Endothelial cell of umbilical vein (primary cell): ENCODE data around the gene DNAJC6. TPM values are rescaled to one million over a fixed set of nuclear protein-coding genes. Genes with fewer than 3 reads are reported as not detected.

Experiments
- BruUV-seq: library from RNA; stranded (reverse); fragments of 400-500 nt; replicated peaks from 2 replicates; lab custom pipeline; 2021; lab: Mats Ljungman, UMichigan
- CTCF ChIA-PET: fragments of 300-600, 350-600 bp; sonication (Branson Sonifier 250); formaldehyde crosslinking; loops from one replicate; lab custom pipeline; 2021; ENCODE audit warnings: antibody characterized with exemption, inconsistent platforms; lab: Charles Lee
- POLR2A ChIA-PET: fragments of 300-600, 350-600 bp; sonication (Branson Sonifier 250); formaldehyde crosslinking; loops from one replicate; lab custom pipeline; 2021; ENCODE audit warnings: antibody characterized with exemption, inconsistent platforms; lab: Charles Lee
- DNase-seq: peaks from one replicate; pipeline ENCODE4 v3.0.0-alpha.2; 2011; ENCODE audit warnings: low read depth, low spot score
- FAIRE-seq: peaks from 2 replicates; lab custom pipeline; 2011; peaks lifted over from hg19 to GRCh38; lab: Jason Lieb, UNC
- H2AFZ ChIP-seq: 2 replicates; pipeline ENCODE4 v1.6.0; 2012; ENCODE audit warnings: low read depth, low read length, control low read depth, inconsistent platforms
- H3K27ac ChIP-seq: 2 replicates; pipeline ENCODE4 v1.5.1; 2011; ENCODE audit warnings: low read depth, mild to moderate bottlenecking, control low read depth, low read length, moderate library complexity; ENCODE audit not compliant: insufficient read depth
- H3K27me3 ChIP-seq, 2 experiments: 2 replicates each; pipeline versions ENCODE4 v1.6.0 to v1.6.1; 2011; ENCODE audit warnings: low read length in 2 of 2, mixed read lengths in 1 of 2; ENCODE audit not compliant: control insufficient read depth in 2 of 2, insufficient read depth in 2 of 2
- H3K36me3 ChIP-seq, 2 experiments: 2 replicates in 1 of 2; 3 replicates in 1 of 2; pipeline ENCODE4 v1.5.1; 2011; ENCODE audit warnings: low read length in 2 of 2, mild to moderate bottlenecking in 1 of 2, moderate library complexity in 1 of 2; ENCODE audit not compliant: control insufficient read depth in 2 of 2, insufficient read depth in 2 of 2; ENCODE audit errors: extremely low read depth in 1 of 2
- H3K4me1 ChIP-seq: 3 replicates; pipeline ENCODE4 v1.5.1; 2011; ENCODE audit warnings: mild to moderate bottlenecking, low read length; ENCODE audit not compliant: control insufficient read depth, insufficient read depth; ENCODE audit errors: extremely low read depth
- H3K4me2 ChIP-seq: 2 replicates; pipeline ENCODE4 v1.6.1; 2011; ENCODE audit warnings: low read length, control low read depth, mixed read lengths; ENCODE audit not compliant: insufficient read depth
- H3K4me3 ChIP-seq, 3 experiments: fragments of 200-600 bp in 1 of 3; sonication (generic), shearing (Covaris generic) in 1 of 3; replicated peaks in 1 of 3; 2 replicates each; pipeline ENCODE4 v1.5.1; 2011 to 2016; ENCODE audit warnings: control low read depth in 3 of 3, low read length in 3 of 3, mild to moderate bottlenecking in 2 of 3, inconsistent platforms in 1 of 3, low read depth in 1 of 3, moderate library complexity in 1 of 3; ENCODE audit not compliant: insufficient read depth in 1 of 3
- H3K79me2 ChIP-seq: 2 replicates; pipeline ENCODE4 v1.6.0; 2012; ENCODE audit warnings: low read length, inconsistent platforms; ENCODE audit not compliant: control insufficient read depth, insufficient read depth
- H3K9ac ChIP-seq: replicated peaks from 2 replicates; pipeline ENCODE3; 2011; ENCODE audit warnings: low read length, control low read depth; ENCODE audit not compliant: insufficient read depth; ENCODE audit errors: extremely low read depth
- H3K9me1 ChIP-seq: replicated peaks from 3 replicates; pipeline ENCODE4 v1.6.0; 2011; ENCODE audit warnings: mild to moderate bottlenecking, low read length; ENCODE audit not compliant: control insufficient read depth, insufficient read depth; ENCODE audit errors: extremely low read depth
- H3K9me3 ChIP-seq: replicated peaks from 2 replicates; pipeline ENCODE4 v1.5.1; 2012; ENCODE audit warnings: low read length, inconsistent platforms; ENCODE audit not compliant: control insufficient read depth, insufficient read depth
- H4K20me1 ChIP-seq: replicated peaks from 2 replicates; pipeline ENCODE3; 2011; ENCODE audit warnings: mild to moderate bottlenecking, low read length; ENCODE audit not compliant: control insufficient read depth, insufficient read depth; ENCODE audit errors: extremely low read depth
- CTCF ChIP-seq, 2 donors: IDR thresholded peaks; 1 replicate in 1 of 2; 2 replicates in 1 of 2; pipeline ENCODE4 v1.5.1; 2011; ENCODE audit warnings: low read length in 2 of 2, mild to moderate bottlenecking in 2 of 2, moderate library complexity in 2 of 2, control low read depth in 1 of 2, inconsistent platforms in 1 of 2, low read depth in 1 of 2; ENCODE audit not compliant: insufficient read depth in 1 of 2; ENCODE audit errors: extremely low read depth in 1 of 2
- EZH2 ChIP-seq: IDR thresholded peaks from 2 replicates; pipeline ENCODE4 v1.6.1; 2012; ENCODE audit warnings: borderline replicate concordance, low read depth, mild to moderate bottlenecking, moderate library complexity, low read length, inconsistent platforms; ENCODE audit not compliant: severe bottlenecking
- FOS ChIP-seq: IDR thresholded peaks from 2 replicates; pipeline ENCODE4 v1.6.1; 2011; ENCODE audit warnings: mild to moderate bottlenecking, low read length, moderate library complexity, borderline replicate concordance; ENCODE audit not compliant: insufficient read depth
- GATA2 ChIP-seq: IDR thresholded peaks from 2 replicates; pipeline ENCODE4 v1.7.0; 2011; ENCODE audit warnings: low read depth, mild to moderate bottlenecking, moderate library complexity, mixed read lengths, low read length; ENCODE audit not compliant: insufficient read length, insufficient read depth
- JUN ChIP-seq: IDR thresholded peaks from 2 replicates; pipeline ENCODE4 v1.6.1; 2011; ENCODE audit warnings: borderline replicate concordance, low read depth; ENCODE audit not compliant: insufficient read length, insufficient read depth
- MAX ChIP-seq: IDR thresholded peaks from 2 replicates; pipeline ENCODE4 v1.6.1; 2011; ENCODE audit not compliant: insufficient read depth, insufficient read length
- MYC ChIP-seq: IDR thresholded peaks from one replicate; pipeline ENCODE4 v1.6.1; 2011; ENCODE audit warnings: mild to moderate bottlenecking, low read depth, low read length
- POLR2A ChIP-seq: IDR thresholded peaks from 2 replicates; pipeline ENCODE4 v1.6.1; 2012; ENCODE audit warnings: low read depth, mild to moderate bottlenecking, control low read depth, low read length
- POLR2AphosphoS5 ChIP-seq: IDR thresholded peaks from 2 replicates; pipeline ENCODE4 v1.6.1; 2012; ENCODE audit warnings: low read depth, mild to moderate bottlenecking, control low read depth, low read length, moderate library complexity; ENCODE audit not compliant: insufficient read depth
- dilution Hi-C: fragments of 300-500 bp; cut with MboI; formaldehyde crosslinking; loops from one replicate; pipeline ENCODE4 v1.15.0; 2019; ENCODE audit warnings: low sequenced_read_pairs; ENCODE audit not compliant: extremely low pct_ligation_motif_present
- intact Hi-C: fragments of 100-400 bp; cut with micrococcal nuclease; formaldehyde crosslinking; loops from one replicate; pipeline ENCODE4 v1.10.0; 2022
- polyA plus RNA-seq, 4 experiments: library from polyadenylated mRNA; depleted of rRNA in 3 of 4; stranded (reverse) in 3 of 4; unstranded in 1 of 4; fragments of >200 nt; gene quantifications; 2 replicates each; pipeline versions ENCODE4 v1.2.1 to v1.2.3, GENCODE V29; 2011 to 2012; ENCODE audit warnings: missing spikeins in 1 of 4
- total RNA-seq: library from RNA; stranded (reverse); gene quantifications from 2 replicates; pipeline ENCODE4 v1.2.3, GENCODE V29; 2021

The DNAJC6 gene
- total and polyA plus RNA-seq, 2 donors (not counting 3 experiments of a cell fraction or from before 2014, with no cell fraction given): 2.3 to 4.9 TPM

- H3K9me3 ChIP-seq: no peaks in the 10 kb centered on the region
- no peak overlapping the region for H3K9ac ChIP-seq
- H3K9me1 ChIP-seq: peaks cover 2% of the 10 kb centered on the region
- DNase-seq (no peak), FAIRE-seq (no peak)
- H3K36me3 ChIP-seq: no peaks in the 10 kb centered on the region
- CTCF ChIA-PET: interaction anchor here (1.3 to 1.6 kb wide), 2 partner anchors 11 to 52 kb away, joined by 3 to 5 read pairs; no protein-coding TSS in a partner anchor
- H3K4me3 ChIP-seq: no peak overlapping the region
- H3K79me2 ChIP-seq: no peaks in the 10 kb centered on the region
- H2AFZ ChIP-seq: no peak overlapping the region
- H3K4me1 ChIP-seq: no peaks in the 10 kb centered on the region
- intact Hi-C loops: no loop called here
- TF ChIP-seq POLR2A (no peak), CTCF (IDR thresholded peaks at IDR 0.05; ENCODE audit: extremely low read depth in 1 of 2, insufficient read depth in 1 of 2, low read depth in 1 of 2, low read length in 2 of 2) (no peak), MAX (no peak), EZH2 (no peak), MYC (no peak), GATA2 (no peak), JUN (no peak), POLR2AphosphoS5 (no peak), FOS (no peak)
- H3K4me2 ChIP-seq: no peak overlapping the region
- no TSS peak for BruUV-seq
- dilution Hi-C loops: no loop called here
- H3K27ac ChIP-seq: no peak overlapping the region
- POLR2A ChIA-PET: interaction anchor here (0.6 kb wide), 1 partner anchor 1362 kb away, joined by 3 read pairs; no protein-coding TSS in a partner anchor
- no peaks in the 10 kb centered on the region for H4K20me1 ChIP-seq
- H3K27me3 ChIP-seq: no peaks in the 10 kb centered on the region
Observed at GRCh38 chr1:65279070-65279779, 30.1 kb upstream of the DNAJC6 start.
